Measurements from ENCODE around the gene CDK12.

CDK12 gene

GRCh38 chr17:39551879-39552278 is 90.6 kb downstream of the CDK12 start:
- no peak for DNase-seq

- DNase-seq: no peak
These were observed 92.2 kb downstream of the CDK12 start for GRCh38 chr17:39553341-39553945.

- DNase-seq: no peak
These were observed 94.1 kb downstream of the CDK12 start for GRCh38 chr17:39555368-39555767.

GRCh38 chr17:39556423-39556822 is 95.1 kb downstream of the CDK12 start:
- no peak for DNase-seq

- DNase-seq: no peak
These were observed 101.1 kb downstream of the CDK12 start for GRCh38 chr17:39562395-39562794.

- no peak for DNase-seq
These were observed 101.7 kb downstream of the CDK12 start for GRCh38 chr17:39562976-39563375.

GRCh38 chr17:39563476-39563875 is 102.2 kb downstream of the CDK12 start:
- DNase-seq: peak; percentile 75

GRCh38 chr17:39564211-39564848 is 103.0 kb downstream of the CDK12 start:
- DNase-seq: peak; percentile 45

- DNase-seq: no peak
These were observed 105.0 kb downstream of the CDK12 start for GRCh38 chr17:39566094-39566850.

- no peak for DNase-seq
These were observed 107.4 kb downstream of the CDK12 start for GRCh38 chr17:39568702-39569101.

- no peak for DNase-seq
These were observed 107.8 kb downstream of the CDK12 start for GRCh38 chr17:39569126-39569525.

- no peak for DNase-seq
These were observed 110.8 kb downstream of the CDK12 start for GRCh38 chr17:39572121-39572520.

GRCh38 chr17:39573447-39574298 is 112.4 kb downstream of the CDK12 start:
- peak; percentile 92 for DNase-seq

GRCh38 chr17:39576187-39576586 is 114.9 kb downstream of the CDK12 start:
- DNase-seq: peak; percentile 60

GRCh38 chr17:39578272-39578671 is 117.0 kb downstream of the CDK12 start:
- no peak for DNase-seq

- peak; percentile 64 for DNase-seq
These were observed 118.2 kb downstream of the CDK12 start for GRCh38 chr17:39579318-39580081.

GRCh38 chr17:39580082-39580468 is 118.8 kb downstream of the CDK12 start:
- no peak for DNase-seq

GRCh38 chr17:39581071-39581758 is 119.9 kb downstream of the CDK12 start:
- no peak for DNase-seq

- DNase-seq: no peak
These were observed 120.4 kb downstream of the CDK12 start for GRCh38 chr17:39581759-39582085.

GRCh38 chr17:39582658-39583057 is 121.4 kb downstream of the CDK12 start:
- DNase-seq: no peak
